ENCODE data around the gene CEP112.

The CEP112 gene

DNA sequence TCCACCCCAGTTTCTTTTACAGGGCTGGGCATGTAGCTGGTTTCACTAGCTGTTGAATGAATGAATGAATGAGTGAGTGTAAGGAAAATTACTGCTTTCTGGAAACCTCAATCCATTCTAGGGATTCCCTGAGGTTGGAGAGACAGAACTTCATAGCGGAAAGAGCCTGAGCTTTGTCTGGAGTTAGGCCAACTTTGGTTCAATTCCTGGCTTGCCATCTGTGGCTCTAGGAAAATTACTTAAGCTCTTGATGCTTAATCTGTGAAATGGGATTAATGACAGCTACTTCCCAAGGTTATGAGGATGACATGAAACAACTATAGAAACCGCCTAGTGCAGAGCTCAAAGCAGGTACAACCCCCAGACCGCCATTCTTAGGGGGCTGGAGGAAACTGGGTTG lies 554.1 kb downstream of the CEP112 start:
- no peak for DNase-seq (ENCODE audit: low spot score)

DNA sequence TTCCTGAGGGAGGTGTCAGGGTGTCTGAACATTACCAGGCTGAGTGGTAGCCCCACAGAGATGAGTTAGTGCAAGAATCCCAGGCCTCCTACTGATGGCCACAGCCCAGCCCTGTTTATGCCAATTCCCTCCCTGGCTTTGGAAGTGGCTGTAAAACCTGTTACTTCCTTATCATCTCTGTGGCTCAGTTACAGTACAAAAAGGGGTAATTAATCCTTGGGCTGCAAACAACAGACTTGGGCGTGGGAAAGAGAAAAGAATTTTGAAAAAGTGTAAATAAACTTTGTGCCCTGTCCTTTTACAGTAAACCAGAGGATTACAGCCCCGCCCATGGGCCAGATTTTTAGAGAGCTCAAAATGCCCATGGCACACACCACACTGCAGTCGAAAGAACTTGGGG lies 557.4 kb downstream of the CEP112 start:
- DNase-seq (ENCODE audit: low spot score), result no peak

DNA sequence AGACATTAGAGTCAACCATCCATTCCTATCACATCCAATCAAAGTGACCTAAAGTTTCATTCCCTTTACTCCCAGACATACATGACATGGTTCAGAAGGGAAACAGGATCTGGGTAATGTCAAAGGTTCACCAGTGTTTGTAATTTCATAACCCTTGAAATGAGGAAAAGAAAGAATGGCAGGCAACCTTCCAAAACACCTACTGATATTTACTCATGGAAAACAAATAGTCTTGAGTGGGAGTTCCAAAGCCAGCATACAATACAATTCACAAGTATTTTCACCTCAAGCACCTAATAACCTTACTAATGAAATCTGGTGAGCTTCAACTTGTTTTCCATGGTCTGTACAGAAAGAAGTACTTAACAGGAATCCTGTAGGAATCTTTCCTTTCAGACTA lies 557.9 kb downstream of the CEP112 start:
- DNase-seq (ENCODE audit: low spot score), result no peak

DNA sequence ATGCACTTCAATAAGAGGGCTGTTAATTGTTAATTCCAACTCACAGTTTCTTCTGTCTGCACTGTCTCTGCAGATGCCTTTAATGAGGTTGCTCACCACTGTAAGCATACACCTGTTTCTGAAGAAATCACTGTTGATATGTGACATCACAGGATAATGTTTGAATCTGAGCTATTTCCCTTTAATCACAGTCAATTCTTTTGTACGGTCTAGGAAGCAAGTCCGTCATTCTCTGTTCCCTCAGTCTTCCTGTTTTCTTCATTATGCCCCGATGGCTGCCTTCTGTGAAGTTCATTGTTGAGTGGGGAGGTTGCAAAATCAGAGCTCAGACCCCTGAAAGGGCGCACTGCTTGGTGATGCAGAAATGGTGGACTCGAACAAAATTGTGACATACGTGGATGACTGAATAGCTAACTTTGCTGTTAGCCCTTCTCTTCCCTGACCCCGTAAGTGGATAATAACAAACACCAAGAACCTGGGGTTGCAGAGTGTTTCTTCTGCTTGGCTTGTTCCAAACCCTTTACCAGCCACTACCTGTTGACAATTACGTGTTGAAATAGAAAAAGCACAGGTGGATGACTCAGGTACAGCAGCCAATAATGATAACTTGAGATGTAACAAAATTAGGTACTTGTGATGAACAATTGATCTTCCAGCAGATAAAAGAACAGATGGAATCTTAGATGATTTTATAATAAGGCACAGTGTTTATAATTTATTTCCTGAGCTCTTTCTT lies 558.6 kb downstream of the CEP112 start:
- DNase-seq (ENCODE audit: low spot score), result no peak

DNA sequence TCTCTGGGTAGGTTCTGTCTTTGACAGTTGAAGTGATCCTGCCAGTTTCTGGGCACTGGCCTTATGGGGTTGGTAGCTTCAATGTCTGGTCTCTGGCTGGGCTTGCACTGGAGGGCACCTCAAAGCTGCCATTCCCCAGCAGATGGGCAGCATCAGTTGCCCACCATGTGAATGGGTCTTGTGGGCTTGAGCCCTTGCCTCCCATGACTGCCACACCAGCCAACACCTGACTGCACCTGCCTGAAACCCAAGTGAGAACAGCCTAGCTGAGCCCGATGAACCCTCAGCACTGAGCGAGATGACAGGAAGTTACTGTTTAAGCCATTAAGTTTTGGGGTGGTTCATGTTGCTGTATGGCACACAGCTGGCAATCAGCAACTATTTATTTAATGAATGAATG lies 561.4 kb downstream of the CEP112 start:
- DNase-seq (ENCODE audit: low spot score), result no peak

DNA sequence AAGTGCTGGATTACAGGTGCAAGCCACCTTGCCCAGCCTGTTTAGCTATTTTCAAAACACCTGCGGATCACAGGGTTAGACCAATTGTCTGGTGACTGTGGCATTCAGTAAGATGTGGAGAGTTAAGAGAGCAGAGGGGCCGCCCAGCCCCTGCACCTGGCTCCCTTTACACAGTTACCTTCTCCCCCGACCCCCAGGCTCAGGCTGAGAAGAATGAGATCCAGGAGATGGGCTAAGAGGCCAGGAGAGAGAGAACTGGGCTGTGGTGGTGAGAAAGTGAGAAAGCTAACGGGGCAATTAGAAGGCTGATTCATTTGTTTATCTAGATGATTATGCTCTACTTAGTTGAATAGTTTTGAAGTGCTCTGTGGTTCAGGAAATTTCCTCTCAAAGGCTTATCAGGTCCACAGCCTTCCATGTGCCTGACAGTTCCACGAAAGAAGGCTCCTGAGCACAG lies 562.7 kb downstream of the CEP112 start:
- DNase-seq (ENCODE audit: low spot score), result no peak

DNA sequence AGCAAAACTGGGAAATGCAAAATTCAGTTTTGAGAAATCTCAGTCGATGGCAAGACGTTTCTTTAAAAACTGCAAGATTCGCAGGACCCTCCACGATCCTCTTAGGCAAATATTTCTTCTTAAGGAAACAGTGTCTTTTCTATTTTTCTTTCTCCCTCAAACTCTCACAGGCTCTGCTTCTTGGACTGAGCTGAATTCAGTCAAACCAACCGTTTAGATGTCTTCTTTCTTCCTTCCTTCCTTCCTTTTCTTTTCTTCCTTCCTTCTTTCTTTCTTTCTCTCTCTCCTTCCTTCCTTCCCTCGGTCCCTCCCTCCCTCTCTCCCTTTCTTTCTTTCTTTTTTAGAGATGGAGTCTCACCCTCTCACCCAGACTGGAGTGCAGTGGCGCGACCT lies 563.3 kb downstream of the CEP112 start:
- no peak for DNase-seq (ENCODE audit: low spot score)

DNA sequence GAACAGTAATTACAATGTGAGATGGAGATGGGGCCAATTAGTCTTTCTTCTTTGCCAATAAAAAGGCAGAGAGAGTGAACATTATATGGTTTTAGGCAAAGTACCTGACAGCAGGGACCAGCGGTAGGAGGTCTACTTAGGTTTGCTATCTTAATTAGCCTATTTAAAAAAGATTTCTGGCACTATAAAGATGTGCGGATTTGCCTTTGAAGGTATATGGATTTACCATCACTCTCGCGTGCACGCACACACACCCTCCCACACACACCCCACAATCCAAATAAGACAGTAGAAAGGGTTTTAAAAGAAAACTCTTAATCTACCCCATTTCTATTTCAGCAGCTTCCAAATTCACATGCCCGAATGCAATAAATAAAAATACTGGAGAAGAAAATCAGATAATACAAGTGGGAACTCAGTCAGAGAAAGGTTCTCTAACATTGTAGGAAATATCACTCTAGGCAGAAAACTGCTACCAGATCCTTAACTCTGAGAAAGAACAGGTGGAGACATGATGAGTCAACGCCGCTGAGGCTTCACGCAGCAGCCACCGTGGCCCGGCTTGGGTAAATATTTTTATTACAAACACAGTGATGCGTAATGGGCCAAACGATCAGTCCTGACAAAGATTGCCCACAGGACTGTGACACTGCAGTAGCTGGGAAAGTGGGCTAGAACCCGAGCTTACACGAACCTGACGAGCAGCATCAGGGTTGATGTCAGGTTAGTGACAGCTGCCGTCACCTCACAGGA lies 563.9 kb downstream of the CEP112 start:
- no peak for DNase-seq (ENCODE audit: low spot score)

DNA sequence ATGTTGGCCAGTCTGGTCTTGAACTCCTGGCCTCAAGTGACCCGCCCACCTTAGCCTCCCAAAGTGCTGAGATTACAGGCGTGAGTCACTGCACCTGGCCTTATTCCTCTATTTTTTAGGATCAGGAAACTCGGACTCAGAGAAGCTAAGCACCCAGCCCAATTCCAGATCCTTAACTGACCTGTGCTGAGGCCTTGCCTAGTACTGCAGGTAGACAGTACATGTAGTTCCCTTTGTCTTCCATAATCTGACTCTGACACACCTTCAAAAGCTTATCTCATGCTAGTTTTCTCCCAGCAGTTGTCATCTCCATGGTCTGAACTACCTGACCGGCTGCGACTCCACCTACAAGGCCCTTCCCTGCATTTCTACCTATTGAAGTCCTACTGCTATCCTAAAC lies 564.8 kb downstream of the CEP112 start:
- DNase-seq (ENCODE audit: low spot score), result no peak

DNA sequence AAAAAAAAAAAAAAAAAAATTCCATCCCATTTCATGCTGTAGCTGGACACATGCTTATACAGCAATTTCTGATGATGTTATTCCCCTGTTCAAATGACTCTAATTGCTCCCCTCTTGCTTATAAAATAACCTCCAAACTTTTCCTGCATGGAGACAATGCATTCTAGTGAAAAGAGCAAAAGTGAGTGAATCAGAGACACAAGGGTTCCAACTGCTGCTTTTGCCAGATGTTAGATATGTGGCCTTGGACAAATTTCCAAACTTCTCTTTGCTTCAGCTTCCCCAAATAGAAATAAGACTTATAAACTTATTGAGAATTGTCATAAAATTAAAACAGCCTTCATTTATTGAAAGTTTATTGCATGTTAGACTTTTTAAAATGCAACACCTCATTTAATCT lies 565.5 kb downstream of the CEP112 start:
- no peak for DNase-seq (ENCODE audit: low spot score)

DNA sequence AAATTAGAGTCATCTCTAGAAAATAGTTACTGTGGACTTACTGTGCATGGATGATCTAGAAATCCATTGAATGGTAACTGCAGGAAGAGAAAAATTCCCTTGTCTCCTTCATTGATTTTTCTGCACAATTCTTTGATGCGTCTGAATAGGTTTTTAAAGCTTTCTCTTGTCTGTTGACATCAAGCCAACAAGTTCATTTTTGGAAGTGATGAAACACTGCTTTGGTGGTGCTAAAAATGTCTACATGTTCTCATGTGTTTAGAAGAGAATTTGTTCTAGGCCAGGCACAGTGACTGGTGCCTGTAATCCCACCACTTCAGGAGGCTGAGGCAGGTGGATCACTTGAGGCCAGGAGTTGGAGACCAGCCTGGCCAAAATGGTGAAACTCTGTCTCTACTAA lies 573.4 kb downstream of the CEP112 start:
- no peak for DNase-seq (ENCODE audit: low spot score)

DNA sequence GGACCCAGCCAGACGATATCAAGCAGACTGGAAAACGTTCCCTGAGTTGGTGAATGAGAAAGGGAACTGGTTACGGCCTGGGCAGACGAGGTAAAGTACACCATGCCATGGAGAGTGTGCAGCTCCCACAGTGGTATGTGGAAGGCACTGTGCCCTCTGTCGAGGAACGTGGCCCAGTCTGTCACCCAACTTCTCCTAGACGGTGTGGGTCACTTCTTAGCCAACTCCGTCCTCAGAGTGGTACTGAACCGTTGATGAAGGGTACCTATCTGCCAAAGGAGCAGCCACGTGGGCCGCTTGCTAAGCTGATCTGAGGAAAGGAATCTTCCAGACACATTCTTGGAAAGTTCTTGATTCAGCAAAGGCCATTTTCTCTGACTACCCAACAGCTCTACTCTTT lies 574.4 kb downstream of the CEP112 start:
- no peak for DNase-seq (ENCODE audit: low spot score)

DNA sequence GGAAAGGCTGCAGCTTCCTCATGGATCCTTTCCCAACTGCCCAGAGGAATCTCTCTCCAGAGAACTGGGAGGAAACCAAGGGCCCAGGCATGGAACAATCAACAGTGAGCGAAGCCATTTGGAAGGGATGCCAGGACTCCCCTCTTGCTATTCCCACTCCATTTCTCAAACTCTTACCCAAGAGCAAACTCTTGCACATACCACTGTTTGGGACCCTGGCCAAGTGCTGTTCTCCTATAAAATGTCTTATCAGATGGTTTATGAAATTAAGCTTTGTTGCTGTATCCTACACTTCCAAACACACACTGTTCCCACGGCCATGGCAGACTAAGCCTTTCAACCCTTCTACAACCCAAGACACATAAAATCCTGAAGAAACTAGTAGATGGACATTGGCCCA lies 582.2 kb downstream of the CEP112 start:
- DNase-seq (ENCODE audit: low spot score), result no peak

DNA sequence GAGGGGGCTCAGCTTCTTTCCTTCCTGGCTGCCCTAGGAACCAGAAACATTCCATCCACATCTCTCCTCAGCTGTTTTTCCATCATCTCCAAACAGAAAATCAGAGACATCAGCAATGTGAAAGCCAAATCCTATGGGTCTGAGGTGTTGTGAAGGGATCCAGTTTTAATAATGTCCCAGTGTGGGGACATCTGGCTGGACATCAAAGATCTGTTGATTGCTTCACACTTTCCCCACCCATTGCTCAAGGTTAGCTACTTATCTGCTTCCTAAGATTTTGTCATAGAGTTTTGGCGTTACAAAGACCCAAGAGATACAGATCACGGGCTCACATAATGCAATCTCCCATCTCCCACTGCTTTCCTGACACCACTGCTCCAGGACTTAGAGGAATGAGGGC lies 582.6 kb downstream of the CEP112 start:
- no peak for DNase-seq (ENCODE audit: low spot score)

DNA sequence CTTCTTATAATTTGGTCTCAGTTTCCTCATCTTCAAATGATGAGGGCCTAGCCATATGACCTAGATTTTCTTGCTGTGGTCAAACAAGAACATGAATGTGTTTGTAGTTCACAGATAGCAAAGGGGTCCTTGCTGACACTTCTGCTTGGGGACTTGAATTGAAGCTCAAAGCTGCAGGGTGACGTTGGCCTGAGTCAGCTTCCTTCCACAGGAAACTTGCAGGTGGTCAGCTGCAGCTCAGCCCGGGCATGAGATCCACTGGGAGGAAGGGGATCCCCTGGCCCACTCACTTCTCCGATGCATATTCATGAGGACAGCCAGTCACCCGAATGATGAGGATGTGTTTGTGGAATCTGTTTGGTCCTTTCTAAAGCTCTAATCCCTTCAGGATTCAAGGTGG lies 587.9 kb downstream of the CEP112 start:
- DNase-seq (ENCODE audit: low spot score), result no peak

DNA sequence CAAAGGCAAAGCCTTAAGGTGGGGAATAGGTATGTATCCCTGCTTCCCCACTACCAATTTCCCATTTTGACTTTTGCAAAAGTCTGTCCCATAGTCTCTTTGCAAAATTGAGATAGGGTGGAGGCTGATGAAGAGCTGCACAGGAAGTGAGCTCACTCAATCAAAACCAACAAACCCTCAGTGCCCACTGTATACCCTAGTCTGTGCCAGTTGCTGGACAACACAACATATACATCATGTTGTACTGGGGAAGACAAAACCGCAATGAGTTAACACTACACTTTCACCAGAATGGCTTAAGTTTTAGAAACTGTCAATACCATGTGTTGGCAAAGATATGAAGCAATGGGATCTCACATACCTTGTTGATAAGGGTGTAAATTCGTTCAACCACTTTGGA lies 590.1 kb downstream of the CEP112 start:
- no peak for DNase-seq (ENCODE audit: low spot score)

DNA sequence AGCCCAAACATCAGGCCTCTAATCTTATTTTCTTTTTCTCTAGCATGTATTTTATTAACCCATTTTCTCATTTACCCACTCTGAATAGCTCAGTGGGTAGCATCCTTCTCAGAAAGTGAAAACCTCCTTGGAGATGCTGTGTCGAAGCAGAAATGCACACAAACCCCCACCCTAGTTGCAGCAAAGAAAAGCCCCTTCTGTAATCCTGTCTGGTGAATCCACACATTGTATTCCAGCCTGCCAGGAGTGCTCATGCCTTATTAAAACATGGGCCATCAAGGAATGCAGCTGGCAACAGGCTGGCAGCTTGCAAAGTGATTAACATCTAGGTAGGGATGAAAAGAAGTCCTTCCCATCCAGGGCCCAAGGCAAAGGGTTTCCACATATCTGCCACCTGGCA lies 590.8 kb downstream of the CEP112 start:
- no peak for DNase-seq (ENCODE audit: low spot score)

DNA sequence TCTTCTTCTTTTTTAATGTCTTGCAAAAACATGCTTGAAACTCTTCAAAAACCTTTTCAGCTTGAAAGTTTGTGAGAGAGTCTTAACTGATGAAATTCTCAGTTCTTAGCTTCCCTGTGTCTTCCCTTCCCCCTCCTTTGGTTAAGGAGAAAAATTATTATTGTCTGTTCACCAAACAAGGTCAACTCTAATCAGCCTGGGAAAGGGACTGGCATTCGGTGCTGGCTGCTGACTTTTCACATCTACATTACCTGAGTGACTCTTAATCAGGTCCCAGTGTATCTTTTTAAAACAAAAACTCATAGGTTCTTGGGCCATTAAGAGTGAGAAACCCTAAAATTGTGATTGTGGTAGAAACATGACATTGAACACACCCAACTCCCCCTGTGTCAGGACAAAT lies 591.4 kb downstream of the CEP112 start:
- no peak for DNase-seq (ENCODE audit: low spot score)

DNA sequence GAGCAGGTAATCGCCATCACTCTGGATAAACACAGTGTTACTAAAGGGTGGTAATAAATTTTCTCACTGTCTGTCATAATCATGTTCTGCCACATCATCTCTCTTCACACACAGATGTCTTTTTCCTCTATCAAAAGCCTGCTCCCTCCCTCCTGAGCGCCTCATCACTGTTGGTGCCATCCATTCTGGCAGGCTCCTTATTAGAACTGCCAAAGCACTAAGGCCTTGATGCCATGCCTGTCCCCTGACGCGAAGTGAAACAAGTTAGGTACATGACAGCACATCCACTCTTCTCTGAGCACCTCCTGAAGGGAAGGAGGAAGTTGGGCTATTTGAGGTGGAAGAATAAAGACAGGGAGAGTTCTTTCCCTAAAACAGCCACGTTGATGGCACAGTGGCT lies 592.3 kb downstream of the CEP112 start:
- DNase-seq (ENCODE audit: low spot score), result no peak

DNA sequence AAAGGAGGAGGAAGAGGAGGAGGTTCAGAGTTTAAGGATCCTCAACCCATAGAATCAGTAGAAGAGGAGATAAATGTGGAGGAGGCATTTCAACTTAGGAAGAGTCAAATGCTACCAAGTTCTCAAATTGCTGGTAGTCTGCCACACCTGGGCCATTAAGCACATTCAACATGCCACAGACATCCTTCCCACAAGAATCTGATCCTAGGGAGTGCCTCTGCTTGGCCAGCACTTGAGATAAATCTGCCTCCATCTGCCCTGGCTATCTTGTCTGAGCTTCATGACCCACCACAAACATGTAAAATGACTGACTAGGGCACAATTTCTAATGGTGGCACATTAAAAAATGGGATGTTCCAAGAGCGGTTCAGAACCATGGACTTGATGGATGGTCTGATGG lies 593.2 kb downstream of the CEP112 start:
- DNase-seq (ENCODE audit: low spot score), result no peak

DNA sequence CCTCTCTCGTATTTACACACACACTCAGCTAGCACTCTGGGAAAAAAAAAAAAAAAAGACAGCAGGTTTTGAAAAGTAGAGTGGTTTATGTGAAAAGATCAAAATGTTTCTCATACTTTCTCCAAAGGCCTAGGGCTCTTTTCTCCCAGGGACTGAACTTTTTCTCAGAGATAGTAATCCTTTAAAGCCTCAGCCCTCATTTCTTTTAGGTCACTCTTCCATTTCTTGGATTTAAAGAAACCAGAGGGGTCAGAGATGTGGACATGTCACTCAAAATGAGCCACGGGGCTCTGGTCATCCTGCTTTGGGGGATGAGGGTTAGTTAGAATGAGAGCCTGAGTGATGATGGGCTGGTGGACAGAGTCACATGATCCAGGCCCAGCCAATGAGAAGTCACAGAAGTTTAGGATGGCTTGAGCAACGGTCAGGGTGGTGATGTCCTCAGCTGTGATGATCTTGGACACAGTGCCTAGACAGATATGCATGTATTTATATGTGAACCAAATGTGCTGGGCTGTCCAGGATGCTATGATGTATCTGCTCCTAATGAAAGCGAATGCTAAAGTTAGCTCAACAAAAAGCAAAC lies 596.8 kb downstream of the CEP112 start:
- no peak for DNase-seq (ENCODE audit: low spot score)

DNA sequence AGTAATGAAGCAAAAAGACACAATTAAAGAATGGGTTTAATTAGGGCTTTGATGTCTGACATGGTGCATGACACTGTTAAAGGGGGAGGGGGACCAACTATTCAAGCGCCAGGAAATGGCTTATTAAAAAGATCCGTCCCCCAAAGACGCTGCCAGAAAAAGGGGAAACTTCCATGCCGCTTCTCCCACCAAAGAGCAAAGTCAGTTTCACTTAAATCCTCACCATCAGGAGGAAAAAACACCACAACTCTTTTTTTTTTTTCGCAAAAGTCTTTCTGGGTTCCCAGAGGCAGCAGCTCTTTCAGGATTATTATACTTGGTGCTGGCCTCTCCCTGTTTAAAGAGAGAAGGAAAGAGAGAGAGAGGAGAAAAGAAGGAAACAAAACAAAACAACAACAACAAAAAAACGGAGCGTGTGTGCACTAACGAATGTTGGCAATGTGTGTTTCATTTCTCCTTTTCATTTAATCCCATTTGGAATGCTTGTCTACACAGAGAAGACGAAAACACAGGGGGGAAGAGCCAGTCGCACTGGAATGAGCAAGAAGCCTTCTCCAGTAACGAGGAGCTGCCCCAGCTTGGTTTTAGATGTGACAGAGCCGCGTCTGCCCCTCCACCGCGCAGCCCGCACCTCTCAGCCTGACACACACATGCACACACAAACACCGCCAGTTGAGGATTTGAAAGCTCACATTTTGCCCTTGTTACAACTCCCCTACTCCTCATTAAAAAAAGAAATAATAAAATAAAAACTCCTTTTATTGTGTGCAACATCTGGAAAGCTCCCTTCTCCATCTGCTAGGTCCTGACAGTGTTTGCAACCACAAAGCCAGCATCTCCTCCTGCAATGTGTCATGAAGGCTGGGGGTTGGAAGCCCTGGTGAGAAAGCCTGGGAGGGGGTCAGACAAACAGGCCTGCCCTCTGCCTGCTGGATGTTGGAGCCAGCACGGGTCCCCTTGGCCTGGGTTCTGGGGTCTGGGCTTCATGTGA lies 597.8 kb downstream of the CEP112 start:
- DNase-seq (ENCODE audit: low spot score), result no peak

Data from HuH-7 (cell line).